RWPE2 (cell line): ENCODE data around the gene ARHGAP15.

Experiments
- ATAC-seq: fragments of 200-7000 bp; cut with Tn5 transposase; 3 replicates; pipeline ENCODE4 v1.9.1; 2021; ENCODE audit warnings: low read depth
- DNase-seq: peaks from one replicate; pipeline ENCODE4 v3.0.0-alpha.2; 2020; ENCODE audit warnings: low spot score
- H3K27ac ChIP-seq: fragments of 450-650 bp; 2 replicates; pipeline ENCODE4 v1.5.1; 2017; ENCODE audit warnings: mild to moderate bottlenecking; ENCODE audit not compliant: poor library complexity, severe bottlenecking
- H3K27me3 ChIP-seq: fragments of 250-450 bp; sonication (Bioruptor Pico); 2 replicates; pipeline ENCODE4 v1.5.1; 2021; ENCODE audit warnings: mild to moderate bottlenecking, moderate library complexity; ENCODE audit not compliant: insufficient read depth, poor library complexity, severe bottlenecking
- H3K36me3 ChIP-seq: fragments of 250-450 bp; sonication (Bioruptor Pico); 2 replicates; pipeline ENCODE4 v1.5.1; 2020; ENCODE audit warnings: low read depth, mild to moderate bottlenecking, moderate library complexity
- H3K4me1 ChIP-seq: fragments of 250-450 bp; sonication (Bioruptor Pico); 2 replicates; pipeline ENCODE4 v1.5.1; 2021; ENCODE audit warnings: mild to moderate bottlenecking, moderate library complexity; ENCODE audit not compliant: insufficient read depth, poor library complexity, severe bottlenecking
- H3K4me3 ChIP-seq: fragments of 250-450 bp; sonication (Bioruptor Pico); 2 replicates; pipeline ENCODE4 v1.5.1; 2021; ENCODE audit warnings: mild to moderate bottlenecking, moderate library complexity; ENCODE audit not compliant: severe bottlenecking
- H3K9me3 ChIP-seq: fragments of 250-450 bp; sonication (Bioruptor Pico); 2 replicates; pipeline ENCODE4 v1.5.1; 2021; ENCODE audit warnings: mild to moderate bottlenecking, moderate library complexity; ENCODE audit not compliant: severe bottlenecking
- TF ChIP-seq, protein P1 (sequence below): fragments of 450-650 bp; IDR thresholded peaks from one replicate; pipeline ENCODE4 v1.5.1; 2017; ENCODE audit warnings: mild to moderate bottlenecking, moderate library complexity; ENCODE audit not compliant: poor library complexity, severe bottlenecking

Gene ARHGAP15

DNA sequence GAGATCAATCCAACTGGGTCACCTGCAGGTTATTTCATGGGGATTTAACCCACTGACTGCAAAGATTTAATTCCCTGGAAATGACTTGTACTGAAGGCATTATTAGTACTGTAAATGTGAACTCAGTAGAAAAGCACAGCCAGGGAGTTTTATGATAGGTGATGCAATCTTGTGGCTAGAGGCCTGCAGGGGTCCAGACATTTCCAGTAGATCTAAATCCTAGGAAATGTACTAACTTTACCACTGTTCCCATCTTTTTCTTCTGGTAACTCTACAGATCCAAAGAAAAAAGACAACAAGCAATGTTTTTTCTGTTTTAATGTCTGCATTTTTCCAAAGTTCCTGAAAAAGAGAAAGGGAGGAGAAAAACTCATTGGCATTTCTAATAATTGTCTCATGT, 500.1 kb downstream of the ARHGAP15 start:
- no peaks in the 10 kb centered on the region for H3K27me3 ChIP-seq
- H3K9me3 ChIP-seq: no peaks in the 10 kb centered on the region
- ATAC-seq: no peak
- H3K4me1 ChIP-seq: no peaks in the 10 kb centered on the region
- no peak overlapping the region for H3K4me3 ChIP-seq
- no peak for DNase-seq
- H3K36me3 ChIP-seq: no peaks in the 10 kb centered on the region
- TF ChIP-seq, protein P1, sequence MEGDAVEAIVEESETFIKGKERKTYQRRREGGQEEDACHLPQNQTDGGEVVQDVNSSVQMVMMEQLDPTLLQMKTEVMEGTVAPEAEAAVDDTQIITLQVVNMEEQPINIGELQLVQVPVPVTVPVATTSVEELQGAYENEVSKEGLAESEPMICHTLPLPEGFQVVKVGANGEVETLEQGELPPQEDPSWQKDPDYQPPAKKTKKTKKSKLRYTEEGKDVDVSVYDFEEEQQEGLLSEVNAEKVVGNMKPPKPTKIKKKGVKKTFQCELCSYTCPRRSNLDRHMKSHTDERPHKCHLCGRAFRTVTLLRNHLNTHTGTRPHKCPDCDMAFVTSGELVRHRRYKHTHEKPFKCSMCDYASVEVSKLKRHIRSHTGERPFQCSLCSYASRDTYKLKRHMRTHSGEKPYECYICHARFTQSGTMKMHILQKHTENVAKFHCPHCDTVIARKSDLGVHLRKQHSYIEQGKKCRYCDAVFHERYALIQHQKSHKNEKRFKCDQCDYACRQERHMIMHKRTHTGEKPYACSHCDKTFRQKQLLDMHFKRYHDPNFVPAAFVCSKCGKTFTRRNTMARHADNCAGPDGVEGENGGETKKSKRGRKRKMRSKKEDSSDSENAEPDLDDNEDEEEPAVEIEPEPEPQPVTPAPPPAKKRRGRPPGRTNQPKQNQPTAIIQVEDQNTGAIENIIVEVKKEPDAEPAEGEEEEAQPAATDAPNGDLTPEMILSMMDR: no peak
- no peak overlapping the region for H3K27ac ChIP-seq

DNA sequence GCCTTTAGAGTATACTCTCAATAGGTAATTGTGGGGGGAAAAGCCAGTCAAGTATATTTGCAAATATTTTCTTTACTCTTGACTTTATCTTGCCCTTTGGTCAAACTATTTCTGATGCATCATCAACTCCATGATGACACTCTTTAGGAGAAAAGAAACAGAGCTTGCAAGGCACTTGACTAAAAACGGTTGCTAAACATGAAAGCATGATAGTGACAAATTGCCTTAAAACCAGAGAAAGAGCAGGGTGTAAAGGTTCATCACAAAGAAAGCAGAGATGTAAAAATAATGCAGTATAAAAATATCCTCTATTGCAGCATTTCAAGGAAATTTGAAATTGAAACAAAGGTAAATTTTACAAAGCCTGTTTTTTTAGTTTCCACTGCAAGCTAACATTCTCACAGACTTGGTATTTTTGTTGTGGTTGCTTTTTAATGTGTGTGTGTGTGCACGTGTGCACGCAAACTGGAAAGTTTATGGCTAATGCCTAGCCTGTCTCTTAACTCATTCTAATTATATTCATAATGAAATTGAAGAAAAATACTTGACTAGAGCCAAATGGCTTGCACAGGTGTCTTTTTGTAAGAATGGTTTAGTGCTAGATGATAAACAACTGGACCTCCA, 503.6 kb downstream of the ARHGAP15 start:
- Histone ChIP-seq H3K4me1 (no peaks in the 10 kb centered on the region), H3K27me3 (no peaks in the 10 kb centered on the region), H3K27ac (no peak overlapping the region), H3K4me3 (no peak overlapping the region), H3K36me3 (no peaks in the 10 kb centered on the region), H3K9me3 (no peaks in the 10 kb centered on the region)
- ATAC-seq: no peak
- DNase-seq: no peak
- TF ChIP-seq, protein P1: no peak

DNA sequence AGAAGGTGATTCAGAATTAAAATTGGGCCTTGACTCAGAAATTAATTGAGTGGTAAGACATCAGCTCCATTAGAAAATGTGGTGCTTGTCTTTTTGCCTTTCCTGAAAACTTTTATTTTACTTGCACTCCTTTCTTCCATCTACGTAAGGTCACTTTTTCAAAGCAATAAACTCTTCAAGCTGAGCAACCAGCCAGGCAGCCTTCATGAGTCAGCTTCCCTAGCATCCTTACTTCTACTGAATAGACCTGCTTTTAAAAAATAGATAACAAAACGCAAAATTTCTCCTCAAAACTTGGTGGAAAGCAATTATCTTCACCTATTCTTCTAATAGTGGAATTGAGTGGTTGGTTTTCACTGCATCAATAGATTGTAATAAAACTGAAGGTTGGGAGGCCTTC, 504.2 kb downstream of the ARHGAP15 start:
- Histone ChIP-seq H3K4me1 (no peaks in the 10 kb centered on the region), H3K36me3 (no peaks in the 10 kb centered on the region), H3K4me3 (no peak overlapping the region), H3K27me3 (no peaks in the 10 kb centered on the region), H3K9me3 (no peaks in the 10 kb centered on the region), H3K27ac (no peak overlapping the region)
- no peak for DNase-seq
- TF ChIP-seq, protein P1: no peak
- no peak for ATAC-seq

DNA sequence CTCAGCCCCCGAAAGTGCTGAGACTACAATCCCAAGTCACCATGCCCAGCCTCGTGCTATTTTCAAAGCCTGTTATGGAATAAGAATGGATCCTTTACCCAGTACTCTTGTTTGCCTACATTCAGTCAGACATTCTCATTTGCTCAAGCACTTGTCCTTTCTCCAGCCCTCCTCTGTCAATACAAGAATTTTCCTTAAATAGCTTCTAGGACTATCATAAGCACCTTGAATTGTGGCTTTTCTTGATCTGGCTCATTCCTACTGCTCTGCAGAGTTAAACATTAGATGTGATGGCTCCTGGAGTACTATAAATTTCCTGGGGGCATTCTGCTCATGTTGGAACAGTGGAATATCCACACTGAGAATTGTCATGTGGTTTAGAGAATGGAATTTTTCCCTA, 506.1 kb downstream of the ARHGAP15 start:
- no peak overlapping the region for H3K27ac ChIP-seq
- no peak for ATAC-seq
- TF ChIP-seq, protein P1: no peak
- H3K36me3 ChIP-seq: no peaks in the 10 kb centered on the region
- H3K27me3 ChIP-seq: no peaks in the 10 kb centered on the region
- no peak overlapping the region for H3K4me3 ChIP-seq
- H3K4me1 ChIP-seq: no peaks in the 10 kb centered on the region
- no peaks in the 10 kb centered on the region for H3K9me3 ChIP-seq
- no peak for DNase-seq

DNA sequence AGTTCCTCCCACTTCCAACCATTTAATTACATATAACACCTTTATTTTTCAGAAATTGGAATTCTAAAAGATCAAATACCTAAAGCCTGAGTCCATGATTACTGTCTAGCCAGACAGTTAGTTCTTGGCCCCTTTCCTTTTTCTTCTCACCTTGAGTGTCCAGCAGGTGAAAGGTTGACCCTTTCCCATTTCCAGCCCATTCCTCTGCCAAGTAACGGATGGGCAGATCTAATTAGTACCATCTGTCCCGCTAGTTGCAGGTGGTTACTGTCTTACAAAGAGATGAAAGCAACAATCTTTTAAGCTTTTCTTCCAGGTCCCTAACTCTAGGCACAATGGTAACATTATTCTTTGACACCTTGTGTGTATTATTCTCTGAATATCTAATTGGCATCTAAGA, 506.7 kb downstream of the ARHGAP15 start:
- Histone ChIP-seq H3K27me3 (no peaks in the 10 kb centered on the region), H3K4me1 (no peaks in the 10 kb centered on the region), H3K36me3 (no peaks in the 10 kb centered on the region), H3K27ac (no peak overlapping the region), H3K4me3 (no peak overlapping the region), H3K9me3 (no peaks in the 10 kb centered on the region)
- TF ChIP-seq, protein P1: no peak
- DNase-seq: no peak
- no peak for ATAC-seq
